ENCODE results near the gene MAGI1.
"Not testable (repeated sequence)": the region's sequence is repeated elsewhere in the genome, so short reads cannot be mapped to it uniquely, and the experiment has no call there.

MAGI1 gene

GRCh38 chr3:66038384-66038725, 363 bp downstream of the MAGI1 start:
- no peak for DNase-seq

- no peak for DNase-seq
Measured at GRCh38 chr3:66037986-66038369, 740 bp downstream of the MAGI1 start.

- DNase-seq = no peak
Measured at GRCh38 chr3:66037330-66037985, 1.3 kb downstream of the MAGI1 start.

GRCh38 chr3:66036586-66037148, 2.1 kb downstream of the MAGI1 start:
- DNase-seq = no peak

- no peak for DNase-seq
Measured at GRCh38 chr3:66035763-66036477, 2.8 kb downstream of the MAGI1 start.

GRCh38 chr3:66033241-66034138, 5.2 kb downstream of the MAGI1 start:
- no peak for DNase-seq

GRCh38 chr3:66031102-66031698, 7.5 kb downstream of the MAGI1 start:
- DNase-seq = no peak

- DNase-seq = no peak
Measured at GRCh38 chr3:66029443-66029842, 9.3 kb downstream of the MAGI1 start.

GRCh38 chr3:66029014-66029413, 9.7 kb downstream of the MAGI1 start:
- DNase-seq = no peak

GRCh38 chr3:66028457-66028856, 10.3 kb downstream of the MAGI1 start:
- no peak for DNase-seq

- not testable (repeated sequence) for DNase-seq
Measured at GRCh38 chr3:66027099-66027498, 11.6 kb downstream of the MAGI1 start.

- no peak for DNase-seq
Measured at GRCh38 chr3:66023738-66024385, 14.9 kb downstream of the MAGI1 start.

GRCh38 chr3:66023229-66023628, 15.5 kb downstream of the MAGI1 start:
- no peak for DNase-seq

GRCh38 chr3:66021731-66022131, 17.0 kb downstream of the MAGI1 start:
- no peak for DNase-seq

- no peak for DNase-seq
Measured at GRCh38 chr3:66019896-66020295, 18.8 kb downstream of the MAGI1 start.

- no peak for DNase-seq
Measured at GRCh38 chr3:66018057-66019033, 20.4 kb downstream of the MAGI1 start.

- DNase-seq = no peak
Measured at GRCh38 chr3:66017591-66017990, 21.1 kb downstream of the MAGI1 start.

- DNase-seq = no peak
Measured at GRCh38 chr3:66017084-66017483, 21.6 kb downstream of the MAGI1 start.

- DNase-seq = no peak
Measured at GRCh38 chr3:66015841-66016240, 22.9 kb downstream of the MAGI1 start.

- DNase-seq = no peak
Measured at GRCh38 chr3:66014651-66015050, 24.1 kb downstream of the MAGI1 start.

GRCh38 chr3:66014056-66014455, 24.7 kb downstream of the MAGI1 start:
- DNase-seq = no peak
